ENCODE data around the gene RAB5B.
"Not testable (repeated sequence)": the region's sequence is repeated elsewhere in the genome, so short reads cannot be mapped to it uniquely, and the experiment has no call there.

The RAB5B gene

GRCh38 chr12:55983232-55983842 is 9.5 kb downstream of the RAB5B start:
- DNase-seq (ENCODE audit: low spot score), result no peak

- no peak for DNase-seq (ENCODE audit: low spot score)
Observed at GRCh38 chr12:55984861-55985260, 11.0 kb downstream of the RAB5B start.

GRCh38 chr12:55985341-55985740 is 11.5 kb downstream of the RAB5B start:
- no peak for DNase-seq (ENCODE audit: low spot score)

- not testable (repeated sequence) for DNase-seq (ENCODE audit: low spot score)
Observed at GRCh38 chr12:55985976-55986375, 12.1 kb downstream of the RAB5B start.

GRCh38 chr12:55991110-55991509 is 17.2 kb downstream of the RAB5B start:
- no peak for DNase-seq (ENCODE audit: low spot score)

- DNase-seq (ENCODE audit: low spot score), result no peak
Observed at GRCh38 chr12:55993230-55993853, 19.5 kb downstream of the RAB5B start.

- DNase-seq (ENCODE audit: low spot score), result no peak
Observed at GRCh38 chr12:55995366-55995765, 21.5 kb downstream of the RAB5B start.

- peak; percentile 67 for DNase-seq (ENCODE audit: low spot score)
Observed at GRCh38 chr12:55996201-55996714, 22.4 kb downstream of the RAB5B start.

- DNase-seq (ENCODE audit: low spot score), result peak; percentile 98
Observed at GRCh38 chr12:55996715-55997534, 23.0 kb downstream of the RAB5B start, which contains the start of gene SUOX. TSS of gene SUOX (plus strand) at chr12:55997276. CDS start at chr12:56002222, 4,946 bp downstream.

GRCh38 chr12:55997535-55997859 is 23.6 kb downstream of the RAB5B start:
- DNase-seq (ENCODE audit: low spot score), result no peak

- not testable (repeated sequence) for DNase-seq (ENCODE audit: low spot score)
Observed at GRCh38 chr12:55999522-55999921, 25.6 kb downstream of the RAB5B start.

- not testable (repeated sequence) for DNase-seq (ENCODE audit: low spot score)
Observed at GRCh38 chr12:55999999-56000540, 26.2 kb downstream of the RAB5B start.

GRCh38 chr12:56001487-56002100 is 27.7 kb downstream of the RAB5B start:
- no peak for DNase-seq (ENCODE audit: low spot score)

- DNase-seq (ENCODE audit: low spot score), result not testable (repeated sequence)
Observed at GRCh38 chr12:56003376-56003775, 29.5 kb downstream of the RAB5B start.

- no peak for DNase-seq (ENCODE audit: low spot score)
Observed at GRCh38 chr12:56004211-56004610, 30.3 kb downstream of the RAB5B start.

- DNase-seq (ENCODE audit: low spot score), result peak; percentile 72
Observed at GRCh38 chr12:56007564-56008559, 34.0 kb downstream of the RAB5B start.

GRCh38 chr12:56010111-56010570 is 36.3 kb downstream of the RAB5B start:
- DNase-seq (ENCODE audit: low spot score), result no peak

GRCh38 chr12:56011509-56012090 is 37.7 kb downstream of the RAB5B start:
- DNase-seq (ENCODE audit: low spot score), result no peak

GRCh38 chr12:56013482-56013881 is 39.6 kb downstream of the RAB5B start:
- DNase-seq (ENCODE audit: low spot score), result no peak

- no peak for DNase-seq (ENCODE audit: low spot score)
Observed at GRCh38 chr12:56014205-56014604, 40.3 kb downstream of the RAB5B start.

All from AG08396 (cell line).